Limb (tissue), 2 donors: ENCODE data around the gene C2CD4D.

Source experiments
- DNase-seq, 2 donors: peaks; one replicate each; pipeline ENCODE4 v3.0.0-alpha.2; 2016; ENCODE audit errors: extremely low spot score in 2 of 2

The C2CD4D gene

GRCh38 chr1:151814971-151815545, 24.6 kb downstream of the C2CD4D start:
- no peak for DNase-seq

GRCh38 chr1:151814426-151814825, 25.2 kb downstream of the C2CD4D start:
- no peak for DNase-seq

GRCh38 chr1:151813271-151813977, 26.2 kb downstream of the C2CD4D start:
- DNase-seq = no peak

GRCh38 chr1:151811181-151811580, 28.4 kb downstream of the C2CD4D start:
- no peak for DNase-seq

- DNase-seq = no peak
Observed at GRCh38 chr1:151809985-151810556, 29.5 kb downstream of the C2CD4D start.

GRCh38 chr1:151809290-151809984, 30.2 kb downstream of the C2CD4D start:
- DNase-seq = no peak

- no peak for DNase-seq
Observed at GRCh38 chr1:151807766-151808165, 31.9 kb downstream of the C2CD4D start.

GRCh38 chr1:151807131-151807530, 32.5 kb downstream of the C2CD4D start:
- DNase-seq = no peak

- DNase-seq = no peak
Observed at GRCh38 chr1:151806170-151806569, 33.5 kb downstream of the C2CD4D start.

GRCh38 chr1:151805066-151805820, 34.4 kb downstream of the C2CD4D start, which contains the start of gene LINGO4:
LINGO4 (minus strand) TSS chr1:151805419; CDS start chr1:151802704, 2,715 bp downstream.
- DNase-seq = no peak

- DNase-seq = no peak
Observed at GRCh38 chr1:151803915-151804314, 35.7 kb downstream of the C2CD4D start.

- no peak for DNase-seq
Observed at GRCh38 chr1:151803164-151803563, 36.5 kb downstream of the C2CD4D start.

GRCh38 chr1:151802372-151802771, 37.2 kb downstream of the C2CD4D start:
- no peak for DNase-seq

- DNase-seq = no peak
Observed at GRCh38 chr1:151801846-151802245, 37.8 kb downstream of the C2CD4D start.

- DNase-seq = no peak
Observed at GRCh38 chr1:151801310-151801820, 38.3 kb downstream of the C2CD4D start.

- DNase-seq = no peak
Observed at GRCh38 chr1:151800830-151801229, 38.8 kb downstream of the C2CD4D start.

GRCh38 chr1:151799179-151800022, 40.2 kb downstream of the C2CD4D start:
- DNase-seq = no peak

GRCh38 chr1:151798571-151798970, 41.0 kb downstream of the C2CD4D start:
- no peak for DNase-seq

GRCh38 chr1:151790940-151791651, 48.5 kb downstream of the C2CD4D start:
- DNase-seq = peak in 1 of 2 donors; percentile 46
